ENCODE data around the gene PRDX2.
"Not testable (repeated sequence)": the region's sequence is repeated elsewhere in the genome, so short reads cannot be mapped to it uniquely, and the experiment has no call there.

The PRDX2 gene

GRCh38 chr19:12825254-12826131 lies 23.9 kb upstream of the PRDX2 start:
- DNase-seq: peak in 1 of 2 experiments; percentile 74

GRCh38 chr19:12821761-12822160 lies 20.2 kb upstream of the PRDX2 start:
- no peak for DNase-seq

- DNase-seq: not testable (repeated sequence)
These were observed 16.2 kb upstream of the PRDX2 start for GRCh38 chr19:12817810-12818209.

DNA sequence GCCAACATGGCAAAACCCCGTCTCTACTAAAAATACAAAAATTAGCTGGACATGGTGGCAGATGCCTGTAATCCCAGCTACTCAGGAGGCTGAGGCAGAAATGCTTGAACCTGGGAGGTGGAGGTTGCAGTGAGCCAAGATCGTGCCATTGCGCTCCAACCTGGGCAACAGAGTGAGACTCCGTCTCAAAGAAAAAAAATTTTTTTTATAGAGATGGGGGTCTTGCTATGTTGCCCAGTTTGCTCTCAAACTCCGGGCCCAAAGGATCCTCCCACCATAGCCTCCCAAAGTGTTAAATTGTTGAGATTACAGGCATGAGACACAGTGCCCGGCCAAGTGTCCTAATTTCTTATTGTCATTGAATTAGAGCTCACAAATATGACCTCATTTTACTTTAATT lies 15.6 kb upstream of the PRDX2 start:
- not testable (repeated sequence) for DNase-seq

- no peak for DNase-seq
These were observed 13.5 kb upstream of the PRDX2 start for GRCh38 chr19:12815088-12815487.

DNA sequence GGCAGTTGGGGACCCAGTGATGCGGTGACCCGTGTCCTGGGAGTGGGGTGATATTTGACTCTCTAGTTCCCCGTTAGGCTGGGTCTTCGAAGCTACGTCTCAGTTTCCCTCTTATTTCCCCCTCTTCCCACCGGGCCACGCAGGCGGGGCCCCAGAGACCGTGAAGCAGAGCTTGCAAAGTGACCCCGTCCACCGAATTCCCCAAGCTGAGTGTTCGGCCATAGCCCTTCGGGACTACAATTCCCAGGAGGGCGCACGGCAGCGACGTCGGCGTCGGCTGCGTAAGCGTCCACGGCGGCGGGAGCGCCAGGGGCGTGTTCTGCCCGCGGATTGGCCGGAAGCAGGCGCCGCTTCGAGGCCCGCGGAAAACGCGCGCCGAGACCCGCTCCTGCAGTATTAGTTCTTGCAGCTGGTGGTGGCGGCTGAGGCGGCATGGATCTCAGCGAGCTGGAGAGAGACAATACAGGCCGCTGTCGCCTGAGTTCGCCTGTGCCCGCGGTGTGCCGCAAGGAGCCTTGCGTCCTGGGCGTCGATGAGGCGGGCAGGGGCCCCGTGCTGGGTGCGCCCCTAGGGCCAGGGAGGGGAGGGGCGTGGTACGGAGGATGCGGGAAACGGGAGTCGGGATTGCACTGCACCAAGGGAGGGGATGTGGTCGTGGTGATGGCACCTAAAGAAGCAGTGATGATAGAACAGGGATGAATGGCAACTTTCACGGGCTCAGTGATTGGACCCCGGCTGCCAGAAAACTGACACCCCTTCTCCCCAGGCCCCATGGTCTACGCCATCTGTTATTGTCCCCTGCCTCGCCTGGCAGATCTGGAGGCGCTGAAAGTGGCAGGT lies 4.9 kb upstream of the PRDX2 start, which contains the start of gene RNASEH2A:
TSS of gene RNASEH2A (plus strand) at position 343 of the 840 bp plus-strand sequence. CDS start at position 433, 90 bp downstream.
- DNase-seq: peak; percentile 52 to 93

DNA sequence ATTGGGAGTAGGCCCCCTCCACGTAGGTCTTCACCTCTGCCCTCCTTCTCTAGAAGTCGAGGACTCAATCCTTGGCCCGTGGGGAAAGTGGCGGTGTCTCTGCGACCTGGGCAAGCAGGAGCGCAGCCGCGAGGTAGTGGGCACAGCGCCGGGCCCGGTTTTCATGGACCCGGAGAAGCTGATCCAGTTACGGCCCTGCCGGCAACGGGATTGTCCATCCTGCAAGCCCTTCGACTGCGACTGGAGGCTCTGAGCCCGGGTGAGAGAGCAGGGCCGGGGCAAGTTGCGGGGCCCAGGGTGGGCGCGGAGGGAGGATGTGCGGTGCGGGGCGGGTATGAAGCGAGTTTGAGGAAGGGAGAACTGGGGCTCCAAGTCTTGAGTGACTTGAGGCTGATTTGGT lies 2.5 kb upstream of the PRDX2 start:
- no peak for DNase-seq

- DNase-seq: no peak
These were observed 887 bp upstream of the PRDX2 start for GRCh38 chr19:12802267-12803106.

GRCh38 chr19:12800923-12801465 lies 606 bp downstream of the PRDX2 start:
- peak in 1 of 2 experiments; percentile 31 for DNase-seq

DNA sequence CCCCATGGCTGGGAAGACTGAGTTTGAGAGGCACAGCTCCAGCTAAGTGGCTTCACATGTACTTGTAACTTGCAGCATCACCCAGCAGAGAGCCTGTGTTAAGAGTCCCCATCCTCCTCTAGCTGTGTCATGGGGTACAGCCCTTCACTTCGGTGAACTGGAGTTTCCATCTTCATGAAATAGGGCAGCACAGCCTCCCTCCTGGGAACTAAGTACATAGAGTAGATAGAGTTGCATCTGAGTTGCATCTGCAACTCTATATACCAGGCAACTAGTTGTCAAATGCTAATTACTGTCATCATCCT lies 1.2 kb downstream of the PRDX2 start:
- no peak for DNase-seq

GRCh38 chr19:12799742-12800465 lies 1.7 kb downstream of the PRDX2 start:
- DNase-seq: no peak

- DNase-seq: not testable (repeated sequence)
These were observed 4.0 kb downstream of the PRDX2 start for GRCh38 chr19:12797607-12798006.

GRCh38 chr19:12797141-12797587 lies 4.4 kb downstream of the PRDX2 start:
- DNase-seq: no peak

GRCh38 chr19:12796146-12797071 lies 5.2 kb downstream of the PRDX2 start:
- peak; percentile 50 to 76 for DNase-seq

GRCh38 chr19:12794971-12795381 lies 6.6 kb downstream of the PRDX2 start:
- no peak for DNase-seq

GRCh38 chr19:12794196-12794941 lies 7.2 kb downstream of the PRDX2 start:
- no peak for DNase-seq

DNA sequence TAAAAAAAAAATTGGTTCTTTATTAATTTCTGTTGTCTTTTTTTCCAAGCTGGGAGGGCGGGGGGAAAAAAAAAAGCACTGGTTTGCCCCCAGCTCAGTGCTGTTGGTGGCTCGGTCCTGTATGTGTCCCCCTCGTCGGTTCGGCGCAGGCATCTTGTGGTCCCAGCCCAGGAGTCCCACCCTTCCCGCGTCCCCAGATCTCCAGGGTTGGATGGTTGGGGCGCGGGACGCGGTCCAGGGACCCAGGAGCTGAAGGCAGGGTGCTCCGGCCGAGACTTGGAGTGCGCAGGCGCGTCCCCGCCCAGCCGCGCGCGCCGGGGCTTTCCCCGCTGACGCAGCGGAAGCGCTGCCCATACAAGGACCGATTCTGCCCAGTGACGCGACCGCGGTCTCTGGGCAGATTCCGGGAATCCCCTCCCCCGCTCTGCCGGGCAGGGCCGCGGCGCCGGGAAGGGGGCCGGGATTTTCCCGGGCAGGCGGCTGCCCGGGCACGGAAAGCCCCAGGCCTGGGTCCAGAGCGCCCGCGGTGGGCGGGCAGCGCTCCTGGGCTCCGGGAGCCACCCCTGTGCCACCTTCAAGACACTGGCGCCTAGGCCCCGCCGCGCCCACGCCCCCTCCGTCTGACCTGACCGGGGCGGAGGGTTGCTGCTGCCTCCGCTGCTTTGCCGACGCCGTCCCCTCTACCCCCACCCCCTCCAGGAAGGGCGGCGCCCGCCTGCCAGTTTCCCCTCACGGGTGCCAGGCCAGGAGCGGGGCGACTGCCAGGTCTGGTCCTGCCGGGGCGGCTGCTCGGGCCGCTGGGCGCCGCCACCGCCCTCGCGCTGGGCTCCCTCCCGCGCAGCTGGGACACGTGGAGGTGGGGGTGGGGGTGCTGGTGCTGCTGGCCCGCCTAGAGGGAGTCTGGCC lies 8.1 kb downstream of the PRDX2 start:
- peak; percentile 54 to 87 for DNase-seq

DNA sequence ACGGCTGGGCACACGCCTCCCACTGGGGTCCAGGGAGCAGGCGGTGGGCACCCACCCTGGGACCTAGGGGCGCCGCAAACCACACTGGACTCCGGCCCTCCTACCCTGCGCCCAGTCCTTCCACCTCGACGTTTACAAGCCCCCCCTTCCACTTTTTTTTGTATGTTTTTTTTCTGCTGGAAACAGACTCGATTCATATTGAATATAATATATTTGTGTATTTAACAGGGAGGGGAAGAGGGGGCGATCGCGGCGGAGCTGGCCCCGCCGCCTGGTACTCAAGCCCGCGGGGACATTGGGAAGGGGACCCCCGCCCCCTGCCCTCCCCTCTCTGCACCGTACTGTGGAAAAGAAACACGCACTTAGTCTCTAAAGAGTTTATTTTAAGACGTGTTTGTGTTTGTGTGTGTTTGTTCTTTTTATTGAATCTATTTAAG lies 8.7 kb downstream of the PRDX2 start:
- no peak for DNase-seq
